ENCODE results near the gene INPP5D. TPM values are rescaled to one million over a fixed set of nuclear protein-coding genes. Genes with fewer than 3 reads are reported as not detected.

Gene INPP5D
- total and polyA plus RNA-seq, 4 donors = 2.9 to 18.8 (median 6.6) TPM

DNA sequence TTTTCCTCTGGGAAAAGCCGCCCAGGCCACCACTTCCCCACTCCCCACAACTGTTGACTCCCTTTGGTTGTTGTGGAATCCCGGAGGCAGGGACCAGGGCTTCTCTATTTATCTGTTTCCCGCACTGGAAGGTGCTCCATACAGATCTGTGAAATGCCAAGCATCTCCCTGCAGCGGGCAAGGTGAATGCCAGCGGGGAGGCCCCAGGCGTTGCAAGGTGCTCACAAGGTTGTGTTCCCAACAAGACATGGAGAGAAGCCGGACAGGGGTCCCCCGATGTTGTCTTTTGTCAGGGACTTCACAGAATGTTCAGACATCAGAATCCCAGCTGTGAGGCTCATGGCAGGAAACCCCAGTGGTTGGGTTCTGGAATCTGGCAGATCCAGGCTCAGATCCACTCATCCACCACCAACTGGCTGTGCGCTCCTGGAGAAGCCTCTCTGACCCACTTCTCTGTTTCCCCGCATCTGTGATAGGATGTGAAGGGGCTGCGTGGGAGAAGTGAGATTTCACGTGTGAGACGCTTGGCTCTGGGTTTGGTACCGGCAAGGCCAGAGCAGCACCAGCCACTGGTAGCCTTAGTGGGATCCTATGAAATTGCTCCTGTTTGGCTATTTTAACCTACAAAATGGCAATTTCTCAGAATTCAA, 36.3 kb upstream of the INPP5D start:
- 95% methylated on average over 14 of the region's 14 CpGs for WGBS
- DNase-seq (ENCODE audit: low spot score) = no peak

DNA sequence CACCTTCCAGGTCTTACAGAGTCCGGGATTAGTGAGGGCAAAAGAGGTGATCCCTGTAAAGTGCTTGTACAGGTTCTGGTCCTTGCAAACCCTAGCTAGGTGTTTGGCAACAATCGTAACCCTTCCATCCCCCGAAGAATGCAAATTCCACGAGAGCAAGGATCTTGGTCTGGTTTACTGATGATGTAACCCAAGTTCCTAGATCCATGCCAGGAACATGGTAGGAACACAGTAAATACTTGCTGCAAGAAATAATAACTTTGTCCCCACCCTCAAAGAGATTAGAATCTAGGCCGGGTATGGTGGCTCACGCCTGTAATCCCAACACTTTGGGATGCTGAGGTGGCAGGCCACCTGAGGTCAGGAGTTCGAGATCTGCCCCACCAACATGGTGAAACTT, 34.4 kb upstream of the INPP5D start:
- Histone ChIP-seq H3K27me3 (ENCODE audit: control insufficient read depth in 4 of 4, insufficient read depth in 4 of 4, low read length in 3 of 4) (no peaks in the 10 kb centered on the region), H3K4me1 (ENCODE audit: control insufficient read depth in 4 of 4, insufficient read depth in 4 of 4, low read length in 3 of 4) (no peaks in the 10 kb centered on the region), H3K9me3 (ENCODE audit: control insufficient read depth in 4 of 4, low read length in 3 of 4) (no peaks in the 10 kb centered on the region), H3K9ac (ENCODE audit: low read depth in 1 of 2, low read length in 2 of 2) (no peak overlapping the region), H3K4me3 (ENCODE audit: low read depth in 1 of 3, low read length in 3 of 3) (no peak overlapping the region), H3K36me3 (ENCODE audit: control insufficient read depth in 4 of 4, insufficient read depth in 3 of 4, low read depth in 1 of 4, low read length in 3 of 4) (no peaks in the 10 kb centered on the region), H3K27ac (ENCODE audit: low read depth in 1 of 2, low read length in 2 of 2) (no peak overlapping the region)
- DNase-seq (ENCODE audit: low spot score) = no peak
- TF ChIP-seq RAD21 (IDR thresholded peaks at IDR 0.05) = no peak
- TF ChIP-seq, protein P1, sequence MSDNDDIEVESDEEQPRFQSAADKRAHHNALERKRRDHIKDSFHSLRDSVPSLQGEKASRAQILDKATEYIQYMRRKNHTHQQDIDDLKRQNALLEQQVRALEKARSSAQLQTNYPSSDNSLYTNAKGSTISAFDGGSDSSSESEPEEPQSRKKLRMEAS (IDR thresholded peaks at IDR 0.05) = no peak
- TF ChIP-seq, protein P2, sequence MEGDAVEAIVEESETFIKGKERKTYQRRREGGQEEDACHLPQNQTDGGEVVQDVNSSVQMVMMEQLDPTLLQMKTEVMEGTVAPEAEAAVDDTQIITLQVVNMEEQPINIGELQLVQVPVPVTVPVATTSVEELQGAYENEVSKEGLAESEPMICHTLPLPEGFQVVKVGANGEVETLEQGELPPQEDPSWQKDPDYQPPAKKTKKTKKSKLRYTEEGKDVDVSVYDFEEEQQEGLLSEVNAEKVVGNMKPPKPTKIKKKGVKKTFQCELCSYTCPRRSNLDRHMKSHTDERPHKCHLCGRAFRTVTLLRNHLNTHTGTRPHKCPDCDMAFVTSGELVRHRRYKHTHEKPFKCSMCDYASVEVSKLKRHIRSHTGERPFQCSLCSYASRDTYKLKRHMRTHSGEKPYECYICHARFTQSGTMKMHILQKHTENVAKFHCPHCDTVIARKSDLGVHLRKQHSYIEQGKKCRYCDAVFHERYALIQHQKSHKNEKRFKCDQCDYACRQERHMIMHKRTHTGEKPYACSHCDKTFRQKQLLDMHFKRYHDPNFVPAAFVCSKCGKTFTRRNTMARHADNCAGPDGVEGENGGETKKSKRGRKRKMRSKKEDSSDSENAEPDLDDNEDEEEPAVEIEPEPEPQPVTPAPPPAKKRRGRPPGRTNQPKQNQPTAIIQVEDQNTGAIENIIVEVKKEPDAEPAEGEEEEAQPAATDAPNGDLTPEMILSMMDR (IDR thresholded peaks at IDR 0.05; ENCODE audit: low read depth, low read length, missing input control) = no peak
- TF ChIP-seq HNF4A (conservative IDR thresholded peaks at IDR 0.05) = no peak
- TF ChIP-seq FOXA2 (IDR thresholded peaks at IDR 0.05) = no peak
- TF ChIP-seq EGR1 (IDR thresholded peaks at IDR 0.05; ENCODE audit: low read depth in 2 of 2) = no peak
- TF ChIP-seq, protein P3, sequence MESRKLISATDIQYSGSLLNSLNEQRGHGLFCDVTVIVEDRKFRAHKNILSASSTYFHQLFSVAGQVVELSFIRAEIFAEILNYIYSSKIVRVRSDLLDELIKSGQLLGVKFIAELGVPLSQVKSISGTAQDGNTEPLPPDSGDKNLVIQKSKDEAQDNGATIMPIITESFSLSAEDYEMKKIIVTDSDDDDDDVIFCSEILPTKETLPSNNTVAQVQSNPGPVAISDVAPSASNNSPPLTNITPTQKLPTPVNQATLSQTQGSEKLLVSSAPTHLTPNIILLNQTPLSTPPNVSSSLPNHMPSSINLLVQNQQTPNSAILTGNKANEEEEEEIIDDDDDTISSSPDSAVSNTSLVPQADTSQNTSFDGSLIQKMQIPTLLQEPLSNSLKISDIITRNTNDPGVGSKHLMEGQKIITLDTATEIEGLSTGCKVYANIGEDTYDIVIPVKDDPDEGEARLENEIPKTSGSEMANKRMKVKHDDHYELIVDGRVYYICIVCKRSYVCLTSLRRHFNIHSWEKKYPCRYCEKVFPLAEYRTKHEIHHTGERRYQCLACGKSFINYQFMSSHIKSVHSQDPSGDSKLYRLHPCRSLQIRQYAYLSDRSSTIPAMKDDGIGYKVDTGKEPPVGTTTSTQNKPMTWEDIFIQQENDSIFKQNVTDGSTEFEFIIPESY (IDR thresholded peaks at IDR 0.05) = no peak
- no peak for TF ChIP-seq YY1 (IDR thresholded peaks at IDR 0.05)
- TF ChIP-seq JUND (IDR thresholded peaks at IDR 0.05) = no peak
- TF ChIP-seq NR2F2 (IDR thresholded peaks at IDR 0.05) = no peak
- no peak for TF ChIP-seq GABPA (IDR thresholded peaks at IDR 0.05 in 1 of 2, conservative IDR thresholded peaks at IDR 0.05 in 1 of 2)
- TF ChIP-seq TAF1 (conservative IDR thresholded peaks at IDR 0.05) = no peak
- no peak for TF ChIP-seq FOXA1 (IDR thresholded peaks at IDR 0.05)
- WGBS = 80% methylated on average over 7 of the region's 7 CpGs

More for the DNA sequence above, 36.3 kb upstream of the INPP5D start:
- Histone ChIP-seq H3K4me1 (ENCODE audit: control insufficient read depth in 4 of 4, insufficient read depth in 4 of 4, low read length in 3 of 4) (no peaks in the 10 kb centered on the region), H3K4me3 (ENCODE audit: low read depth in 1 of 3, low read length in 3 of 3) (no peak overlapping the region), H3K9ac (ENCODE audit: low read depth in 1 of 2, low read length in 2 of 2) (no peak overlapping the region), H3K27ac (ENCODE audit: low read depth in 1 of 2, low read length in 2 of 2) (no peak overlapping the region), H3K9me3 (ENCODE audit: control insufficient read depth in 4 of 4, low read length in 3 of 4) (no peaks in the 10 kb centered on the region), H3K27me3 (ENCODE audit: control insufficient read depth in 4 of 4, insufficient read depth in 4 of 4, low read length in 3 of 4) (no peaks in the 10 kb centered on the region), H3K36me3 (ENCODE audit: control insufficient read depth in 4 of 4, insufficient read depth in 3 of 4, low read depth in 1 of 4, low read length in 3 of 4) (no peaks in the 10 kb centered on the region)
- TF ChIP-seq JUND (IDR thresholded peaks at IDR 0.05) = no peak
- no peak for TF ChIP-seq SP1 (IDR thresholded peaks at IDR 0.05)
- TF ChIP-seq YY1 (IDR thresholded peaks at IDR 0.05) = no peak
- TF ChIP-seq GABPA (IDR thresholded peaks at IDR 0.05 in 1 of 2, conservative IDR thresholded peaks at IDR 0.05 in 1 of 2) = no peak
- TF ChIP-seq FOXA2 (IDR thresholded peaks at IDR 0.05) = no peak
- TF ChIP-seq, protein P1 (IDR thresholded peaks at IDR 0.05) = no peak
- TF ChIP-seq TAF1 (conservative IDR thresholded peaks at IDR 0.05) = no peak
- TF ChIP-seq, protein P4, sequence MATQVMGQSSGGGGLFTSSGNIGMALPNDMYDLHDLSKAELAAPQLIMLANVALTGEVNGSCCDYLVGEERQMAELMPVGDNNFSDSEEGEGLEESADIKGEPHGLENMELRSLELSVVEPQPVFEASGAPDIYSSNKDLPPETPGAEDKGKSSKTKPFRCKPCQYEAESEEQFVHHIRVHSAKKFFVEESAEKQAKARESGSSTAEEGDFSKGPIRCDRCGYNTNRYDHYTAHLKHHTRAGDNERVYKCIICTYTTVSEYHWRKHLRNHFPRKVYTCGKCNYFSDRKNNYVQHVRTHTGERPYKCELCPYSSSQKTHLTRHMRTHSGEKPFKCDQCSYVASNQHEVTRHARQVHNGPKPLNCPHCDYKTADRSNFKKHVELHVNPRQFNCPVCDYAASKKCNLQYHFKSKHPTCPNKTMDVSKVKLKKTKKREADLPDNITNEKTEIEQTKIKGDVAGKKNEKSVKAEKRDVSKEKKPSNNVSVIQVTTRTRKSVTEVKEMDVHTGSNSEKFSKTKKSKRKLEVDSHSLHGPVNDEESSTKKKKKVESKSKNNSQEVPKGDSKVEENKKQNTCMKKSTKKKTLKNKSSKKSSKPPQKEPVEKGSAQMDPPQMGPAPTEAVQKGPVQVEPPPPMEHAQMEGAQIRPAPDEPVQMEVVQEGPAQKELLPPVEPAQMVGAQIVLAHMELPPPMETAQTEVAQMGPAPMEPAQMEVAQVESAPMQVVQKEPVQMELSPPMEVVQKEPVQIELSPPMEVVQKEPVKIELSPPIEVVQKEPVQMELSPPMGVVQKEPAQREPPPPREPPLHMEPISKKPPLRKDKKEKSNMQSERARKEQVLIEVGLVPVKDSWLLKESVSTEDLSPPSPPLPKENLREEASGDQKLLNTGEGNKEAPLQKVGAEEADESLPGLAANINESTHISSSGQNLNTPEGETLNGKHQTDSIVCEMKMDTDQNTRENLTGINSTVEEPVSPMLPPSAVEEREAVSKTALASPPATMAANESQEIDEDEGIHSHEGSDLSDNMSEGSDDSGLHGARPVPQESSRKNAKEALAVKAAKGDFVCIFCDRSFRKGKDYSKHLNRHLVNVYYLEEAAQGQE (IDR thresholded peaks at IDR 0.05) = no peak
- TF ChIP-seq, protein P3 (IDR thresholded peaks at IDR 0.05) = no peak

All from liver (tissue), 9 donors.